GM13976 (cell line): Measurements from ENCODE around the gene TDRD9.

Source experiments
- DNase-seq: peaks from one replicate; pipeline ENCODE4 v3.0.0; 2012; ENCODE audit warnings: low spot score
- CTCF ChIP-seq: IDR thresholded peaks from 2 replicates; pipeline ENCODE4 v1.5.1; 2012; ENCODE audit warnings: borderline replicate concordance, mild to moderate bottlenecking; ENCODE audit not compliant: insufficient read depth; ENCODE audit errors: extremely low read depth, missing control alignments, control extremely low read depth
- in situ Hi-C: fragments of 300-500 bp; cut with MboI; formaldehyde crosslinking; loops from one replicate; pipeline ENCODE4 v1.12.0; 2022; ENCODE audit warnings: low sequenced_read_pairs, mixed read lengths, inconsistent platforms; ENCODE audit not compliant: unreplicated experiment

TDRD9 gene

GRCh38 chr14:104075530-104076151 is 147.4 kb downstream of the TDRD9 start:
- in situ Hi-C loops = no loop called here
- TF ChIP-seq CTCF = peak; percentile 36

GRCh38 chr14:104076743-104077142 is 148.5 kb downstream of the TDRD9 start:
- in situ Hi-C loops = no loop called here
- no peak for TF ChIP-seq CTCF
- DNase-seq = no peak

More at GRCh38 chr14:104075530-104076151, 147.4 kb downstream of the TDRD9 start:
- no peak for DNase-seq

GRCh38 chr14:104078031-104078455 is 149.8 kb downstream of the TDRD9 start:
- TF ChIP-seq CTCF = peak; percentile 100
- peak; percentile 93 for DNase-seq
- in situ Hi-C loops = no loop called here

- DNase-seq = peak; percentile 20
- no peak for TF ChIP-seq CTCF
- in situ Hi-C loops = no loop called here
Observed at GRCh38 chr14:104080376-104081260, 152.4 kb downstream of the TDRD9 start.

GRCh38 chr14:104081261-104081835 is 153.1 kb downstream of the TDRD9 start:
- TF ChIP-seq CTCF = no peak
- DNase-seq = no peak
- in situ Hi-C loops = no loop called here

GRCh38 chr14:104081951-104082464 is 153.8 kb downstream of the TDRD9 start:
- no peak for TF ChIP-seq CTCF
- in situ Hi-C loops = no loop called here
- peak; percentile 21 for DNase-seq
